K562 (cell line): Measurements from ENCODE around the gene CREB3L1. TPM values are rescaled to one million over a fixed set of nuclear protein-coding genes. Genes with fewer than 3 reads are reported as not detected.

Experiments used
- BRD9 ChIP-seq: fragments of 450-650 bp; IDR thresholded peaks from 2 replicates; pipeline ENCODE4 v1.6.1; 2018; ENCODE audit warnings: low read depth; ENCODE audit not compliant: partially characterized antibody
- COPS2 ChIP-seq: fragments of 450-650 bp; conservative IDR thresholded peaks from 2 replicates; pipeline ENCODE4 v1.6.1; 2016; ENCODE audit warnings: mild to moderate bottlenecking, moderate library complexity
- EHMT2 ChIP-seq: fragments of 450-650 bp; IDR thresholded peaks from 2 replicates; pipeline ENCODE4 v1.6.1; 2018; ENCODE audit warnings: antibody characterized with exemption
- ETS2 ChIP-seq: IDR thresholded peaks from 2 replicates; pipeline ENCODE4 v1.6.1; 2016; ENCODE audit warnings: borderline replicate concordance, missing genetic modification characterization, mild to moderate bottlenecking, moderate library complexity, missing compliant biosample characterization; ENCODE audit not compliant: poor library complexity, severe bottlenecking
- GATAD2A ChIP-seq: fragments of 450-650 bp; IDR thresholded peaks from 2 replicates; pipeline ENCODE4 v1.6.1; 2017
- HDAC6 ChIP-seq: IDR thresholded peaks from 2 replicates; pipeline ENCODE4 v1.6.1; 2012; ENCODE audit warnings: low read depth, mild to moderate bottlenecking, control low read depth, inconsistent platforms, low read length, moderate library complexity
- PHB ChIP-seq: fragments of 250-450 bp; sonication (Bioruptor Pico); IDR thresholded peaks from 2 replicates; pipeline ENCODE4 v1.5.0; 2021
- POLR2G ChIP-seq: fragments of 200-400 bp; formaldehyde crosslinking; IDR thresholded peaks from 2 replicates; pipeline ENCODE4 v1.6.1; 2017; ENCODE audit warnings: low read depth, mild to moderate bottlenecking, antibody characterized with exemption, low read length, moderate library complexity
- TAF1 ChIP-seq: IDR thresholded peaks from 2 replicates; pipeline ENCODE4 v1.6.1; 2011; ENCODE audit warnings: mild to moderate bottlenecking, low read length, moderate library complexity; ENCODE audit not compliant: insufficient read depth, control insufficient read depth, severe bottlenecking; ENCODE audit errors: extremely low read depth
- TCF15 ChIP-seq: fragments of 250-450 bp; sonication (Bioruptor Pico); IDR thresholded peaks from 2 replicates; pipeline ENCODE4 v1.8.0; 2022; ENCODE audit warnings: moderate library complexity, mild to moderate bottlenecking, inconsistent platforms
- ZKSCAN1 ChIP-seq: fragments of 150-350 bp; IDR thresholded peaks from 2 replicates; pipeline ENCODE4 v1.6.1; 2016; ENCODE audit warnings: low read depth, low read length
- ZNF395 ChIP-seq: fragments of 200-800 bp; sonication (Bioruptor generic); IDR thresholded peaks from 2 replicates; pipeline ENCODE4 v1.6.1; 2017; ENCODE audit warnings: missing genetic modification characterization, missing compliant biosample characterization
- polyA plus RNA-seq, 8 experiments: library from polyadenylated mRNA; depleted of rRNA in 4 of 8; stranded (reverse) in 5 of 8; unstranded in 3 of 8; fragments of >200 nt; fragmentation: Nextera tagmentation in 2 of 8; fragmentation: Illumina TruSeq in 1 of 8; extraction: Ambion mirVana in 2 of 8; extraction: Trizol in 1 of 8; gene quantifications; 2 replicates each; pipeline versions ENCODE4 v1.2.1 to v1.2.3, GENCODE V29; 2011 to 2014; ENCODE audit warnings: inconsistent platforms in 1 of 8, missing spikeins in 1 of 8
- total RNA-seq, 7 experiments: library from RNA; depleted of rRNA in 6 of 7; stranded (reverse); fragments of >200 nt in 6 of 7; fragmentation: Illumina TruSeq in 2 of 7; extraction: Trizol in 2 of 7; gene quantifications; 2 replicates each; pipeline versions ENCODE4 v1.2.1 to v1.2.3, GENCODE V29; 2011 to 2021; ENCODE audit warnings: low replicate concordance in 1 of 7
- TF ChIP-seq, protein P1 (sequence below): sonication (generic); formaldehyde crosslinking; IDR thresholded peaks from 2 replicates; pipeline ENCODE4 v1.8.0; 2022; ENCODE audit warnings: mild to moderate bottlenecking, low read depth, missing genetic modification reagents
- TF ChIP-seq, protein P2 (sequence below): sonication (generic); formaldehyde crosslinking; IDR thresholded peaks from 2 replicates; pipeline ENCODE4 v1.8.0; 2022; ENCODE audit warnings: mild to moderate bottlenecking, missing genetic modification reagents
- TF ChIP-seq, protein P3 (sequence below), 3 experiments: fragments of 200-800 bp in 1 of 3; sonication (Bioruptor generic) in 1 of 3; sonication (generic) in 1 of 3; formaldehyde crosslinking in 1 of 3; IDR thresholded peaks; 2 replicates each; pipeline versions ENCODE4 v1.6.1 to v1.8.0; 2016 to 2022; ENCODE audit warnings: mild to moderate bottlenecking in 2 of 3, missing compliant biosample characterization in 2 of 3, missing genetic modification characterization in 2 of 3, missing genetic modification reagents in 1 of 3

Gene CREB3L1
- total and polyA plus RNA-seq, 9 of the 15 experiments (the other 6 are each of a cell fraction or from before 2014, with no cell fraction given): 1.2 to 27.6 (median 3.7) TPM

DNA sequence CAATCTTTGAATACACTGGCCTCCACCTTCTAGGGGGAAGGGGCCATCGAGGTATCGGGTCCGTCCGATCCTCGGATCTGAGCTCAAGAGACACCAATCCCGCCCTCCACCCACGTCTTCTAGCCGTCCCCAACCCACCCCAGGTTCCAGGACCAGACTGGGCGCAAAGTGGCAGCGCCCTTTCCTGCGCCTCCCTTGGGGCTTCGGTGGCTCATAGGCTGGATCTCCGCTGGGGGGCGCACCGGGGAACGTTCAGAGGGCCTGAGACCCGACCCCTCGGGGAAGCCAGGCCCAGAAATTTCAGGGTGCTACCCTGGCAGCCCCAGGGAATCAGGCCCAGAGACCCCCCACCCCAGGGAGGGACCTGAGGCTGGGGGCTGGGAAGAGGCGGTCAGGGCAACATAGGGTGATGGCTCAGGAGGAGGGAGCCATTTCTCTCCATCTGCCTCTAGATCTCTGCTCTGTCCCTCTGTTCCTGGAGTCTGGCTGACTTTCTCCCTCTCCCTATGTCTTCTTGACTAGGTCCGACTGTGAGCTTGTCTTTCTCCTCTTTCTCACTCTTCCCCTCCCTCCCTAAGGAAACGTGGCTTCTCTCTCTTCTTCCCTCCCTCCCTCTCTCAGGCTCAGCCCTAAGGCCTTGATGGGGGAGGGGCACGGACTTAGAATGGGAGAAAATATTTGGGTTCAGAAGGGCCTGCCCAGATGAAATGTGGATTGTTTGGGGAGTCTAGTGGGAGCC is 1.1 kb downstream of the CREB3L1 start (continued):
- TF ChIP-seq, protein P1, sequence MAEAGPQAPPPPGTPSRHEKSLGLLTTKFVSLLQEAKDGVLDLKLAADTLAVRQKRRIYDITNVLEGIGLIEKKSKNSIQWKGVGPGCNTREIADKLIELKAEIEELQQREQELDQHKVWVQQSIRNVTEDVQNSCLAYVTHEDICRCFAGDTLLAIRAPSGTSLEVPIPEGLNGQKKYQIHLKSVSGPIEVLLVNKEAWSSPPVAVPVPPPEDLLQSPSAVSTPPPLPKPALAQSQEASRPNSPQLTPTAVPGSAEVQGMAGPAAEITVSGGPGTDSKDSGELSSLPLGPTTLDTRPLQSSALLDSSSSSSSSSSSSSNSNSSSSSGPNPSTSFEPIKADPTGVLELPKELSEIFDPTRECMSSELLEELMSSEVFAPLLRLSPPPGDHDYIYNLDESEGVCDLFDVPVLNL (CRISPR knock-in tag): 0 out of 2 replicates have a peak, but pooled peaks have one; percentile 52
- TF ChIP-seq, protein P2, sequence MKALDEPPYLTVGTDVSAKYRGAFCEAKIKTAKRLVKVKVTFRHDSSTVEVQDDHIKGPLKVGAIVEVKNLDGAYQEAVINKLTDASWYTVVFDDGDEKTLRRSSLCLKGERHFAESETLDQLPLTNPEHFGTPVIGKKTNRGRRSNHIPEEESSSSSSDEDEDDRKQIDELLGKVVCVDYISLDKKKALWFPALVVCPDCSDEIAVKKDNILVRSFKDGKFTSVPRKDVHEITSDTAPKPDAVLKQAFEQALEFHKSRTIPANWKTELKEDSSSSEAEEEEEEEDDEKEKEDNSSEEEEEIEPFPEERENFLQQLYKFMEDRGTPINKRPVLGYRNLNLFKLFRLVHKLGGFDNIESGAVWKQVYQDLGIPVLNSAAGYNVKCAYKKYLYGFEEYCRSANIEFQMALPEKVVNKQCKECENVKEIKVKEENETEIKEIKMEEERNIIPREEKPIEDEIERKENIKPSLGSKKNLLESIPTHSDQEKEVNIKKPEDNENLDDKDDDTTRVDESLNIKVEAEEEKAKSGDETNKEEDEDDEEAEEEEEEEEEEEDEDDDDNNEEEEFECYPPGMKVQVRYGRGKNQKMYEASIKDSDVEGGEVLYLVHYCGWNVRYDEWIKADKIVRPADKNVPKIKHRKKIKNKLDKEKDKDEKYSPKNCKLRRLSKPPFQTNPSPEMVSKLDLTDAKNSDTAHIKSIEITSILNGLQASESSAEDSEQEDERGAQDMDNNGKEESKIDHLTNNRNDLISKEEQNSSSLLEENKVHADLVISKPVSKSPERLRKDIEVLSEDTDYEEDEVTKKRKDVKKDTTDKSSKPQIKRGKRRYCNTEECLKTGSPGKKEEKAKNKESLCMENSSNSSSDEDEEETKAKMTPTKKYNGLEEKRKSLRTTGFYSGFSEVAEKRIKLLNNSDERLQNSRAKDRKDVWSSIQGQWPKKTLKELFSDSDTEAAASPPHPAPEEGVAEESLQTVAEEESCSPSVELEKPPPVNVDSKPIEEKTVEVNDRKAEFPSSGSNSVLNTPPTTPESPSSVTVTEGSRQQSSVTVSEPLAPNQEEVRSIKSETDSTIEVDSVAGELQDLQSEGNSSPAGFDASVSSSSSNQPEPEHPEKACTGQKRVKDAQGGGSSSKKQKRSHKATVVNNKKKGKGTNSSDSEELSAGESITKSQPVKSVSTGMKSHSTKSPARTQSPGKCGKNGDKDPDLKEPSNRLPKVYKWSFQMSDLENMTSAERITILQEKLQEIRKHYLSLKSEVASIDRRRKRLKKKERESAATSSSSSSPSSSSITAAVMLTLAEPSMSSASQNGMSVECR (CRISPR knock-in tag): no peak
- TF ChIP-seq, protein P3, sequence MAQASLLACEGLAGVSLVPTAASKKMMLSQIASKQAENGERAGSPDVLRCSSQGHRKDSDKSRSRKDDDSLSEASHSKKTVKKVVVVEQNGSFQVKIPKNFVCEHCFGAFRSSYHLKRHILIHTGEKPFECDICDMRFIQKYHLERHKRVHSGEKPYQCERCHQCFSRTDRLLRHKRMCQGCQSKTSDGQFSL (CRISPR knock-in tag; IDR thresholded peaks at IDR 0.05): 0 out of 2 replicates have a peak, but pooled peaks have one; percentile 30
- TF ChIP-seq, protein P3 (tag; IDR thresholded peaks at IDR 0.05): 0 out of 4 replicates have a peak, but pooled peaks of 1 of the 2 experiments have one; percentile 43
- TF ChIP-seq BRD9: peak; percentile 83
- 0 out of 2 replicates have a peak, but pooled peaks have one; percentile 49 for TF ChIP-seq ZKSCAN1
- peak; percentile 33; the same call in 1 of the 2 replicates for TF ChIP-seq HDAC6
- no peak for TF ChIP-seq PHB (CRISPR knock-in tag)
- peak; percentile 35 for TF ChIP-seq TAF1
- TF ChIP-seq TCF15 (CRISPR knock-in tag): no peak
- TF ChIP-seq ETS2 (tag): no peak
- 0 out of 2 replicates have a peak, but pooled peaks have one; percentile 11 for TF ChIP-seq GATAD2A
- peak; percentile 75 for TF ChIP-seq ZNF395 (CRISPR knock-in tag)
- TF ChIP-seq POLR2G: peak; percentile 80
- TF ChIP-seq EHMT2: peak; percentile 9; the same call in 1 of the 2 replicates
- no peak for TF ChIP-seq COPS2
